ENCODE results near the gene KCNIP1. TPM values are rescaled to one million over a fixed set of nuclear protein-coding genes. Genes with fewer than 3 reads are reported as not detected.

KCNIP1 gene
- total RNA-seq, 4 donors from 2014 or later, result 4.8 to 9.2 (median 7.3) TPM; not detected in 1

DNA sequence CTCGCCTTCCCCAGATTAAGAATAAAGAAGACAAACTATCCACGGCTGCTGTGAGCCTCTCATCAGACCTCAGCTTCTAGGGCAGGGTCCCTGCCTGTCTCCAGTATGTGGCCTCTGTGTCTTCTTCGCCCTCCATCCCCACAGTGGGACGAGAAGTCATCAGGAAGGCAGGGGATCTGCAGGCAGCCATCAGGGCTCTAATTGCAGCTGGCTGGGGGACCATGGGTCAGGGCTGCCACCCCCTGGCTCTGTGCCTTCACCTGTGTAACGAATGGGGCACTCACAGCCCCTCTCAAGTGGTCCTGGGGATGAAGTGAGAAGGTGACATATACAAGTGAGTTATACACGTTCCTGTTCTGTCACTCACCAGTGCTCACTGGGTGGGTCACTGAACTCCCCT is 139.8 kb downstream of the KCNIP1 start:
- Histone ChIP-seq H3K27ac (no peak overlapping the region), H3K4me3 (no peak overlapping the region), H3K9me3 (no peaks in the 10 kb centered on the region), H3K36me3 (no peaks in the 10 kb centered on the region), H3K27me3 (no peaks in the 10 kb centered on the region), H3K4me1 (peaks cover 0 to 3% (median 0%) of the 10 kb centered on the region in 4 donors)
- 81 to 84% methylated on average over 6 of the region's 6 CpGs for WGBS, 2 donors
- TF ChIP-seq EP300 (IDR thresholded peaks at IDR 0.05), result no peak
- no peak for TF ChIP-seq CTCF (IDR thresholded peaks at IDR 0.05)
- no peak for TF ChIP-seq POLR2A (IDR thresholded peaks at IDR 0.05)
- DNase-seq (ENCODE audit: low spot score in 2 of 2), result no peak

GRCh38 chr5:170644501-170644900 is 140.7 kb downstream of the KCNIP1 start:
- H3K27ac ChIP-seq, result no peak overlapping the region
- DNase-seq (ENCODE audit: low spot score in 2 of 2), result no peak
- TF ChIP-seq CTCF (IDR thresholded peaks at IDR 0.05), result no peak
- no peak for TF ChIP-seq POLR2A (IDR thresholded peaks at IDR 0.05)
- TF ChIP-seq EP300 (IDR thresholded peaks at IDR 0.05), result no peak
- H3K9me3 ChIP-seq, result no peaks in the 10 kb centered on the region
- H3K27me3 ChIP-seq, result no peaks in the 10 kb centered on the region
- H3K4me1 ChIP-seq, result no peaks in the 10 kb centered on the region
- H3K36me3 ChIP-seq, result no peaks in the 10 kb centered on the region
- no peak overlapping the region for H3K4me3 ChIP-seq

DNA sequence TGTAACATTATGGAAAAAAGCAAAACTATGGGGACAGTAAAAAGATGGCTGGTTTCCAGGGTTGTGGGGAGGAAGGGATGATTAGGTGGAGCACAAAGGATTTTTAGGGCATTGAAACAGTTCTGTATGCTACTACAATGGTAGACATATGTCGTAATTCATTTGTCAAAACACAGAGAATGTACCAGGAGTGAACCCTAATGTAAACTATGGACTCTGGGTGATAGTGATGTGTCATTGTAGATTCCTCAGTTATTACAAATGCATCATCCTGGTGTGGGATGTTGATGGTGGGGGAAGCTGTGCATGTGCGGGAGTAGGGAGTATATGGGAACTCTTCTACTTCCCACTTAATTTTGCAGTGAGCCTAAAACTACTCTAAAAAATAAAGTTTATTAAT is 144.7 kb downstream of the KCNIP1 start:
- no peaks in the 10 kb centered on the region for H3K27me3 ChIP-seq
- H3K4me1 ChIP-seq, result no peaks in the 10 kb centered on the region
- 88 to 94% methylated on average over 2 of the region's 2 CpGs for WGBS, 2 donors
- no peak for DNase-seq (ENCODE audit: low spot score in 2 of 2)
- no peaks in the 10 kb centered on the region for H3K36me3 ChIP-seq
- no peak overlapping the region for H3K27ac ChIP-seq
- H3K9me3 ChIP-seq, result no peaks in the 10 kb centered on the region
- TF ChIP-seq CTCF (IDR thresholded peaks at IDR 0.05) (no peak), POLR2A (IDR thresholded peaks at IDR 0.05) (no peak), EP300 (IDR thresholded peaks at IDR 0.05) (no peak)
- H3K4me3 ChIP-seq, result no peak overlapping the region

GRCh38 chr5:170650850-170651249 is 147.0 kb downstream of the KCNIP1 start:
- no peak overlapping the region for H3K4me3 ChIP-seq
- H3K9me3 ChIP-seq, result no peaks in the 10 kb centered on the region
- H3K36me3 ChIP-seq, result no peaks in the 10 kb centered on the region
- DNase-seq (ENCODE audit: low spot score in 2 of 2), result no peak
- TF ChIP-seq POLR2A (IDR thresholded peaks at IDR 0.05), result no peak
- 55 to 75% methylated on average over 2 of the region's 2 CpGs for WGBS, 2 donors
- no peaks in the 10 kb centered on the region for H3K4me1 ChIP-seq
- no peak overlapping the region for H3K27ac ChIP-seq
- no peaks in the 10 kb centered on the region for H3K27me3 ChIP-seq

GRCh38 chr5:170651604-170652277 is 147.9 kb downstream of the KCNIP1 start:
- H3K27ac ChIP-seq, result no peak overlapping the region
- H3K9me3 ChIP-seq, result no peaks in the 10 kb centered on the region
- no peaks in the 10 kb centered on the region for H3K4me1 ChIP-seq
- H3K27me3 ChIP-seq, result no peaks in the 10 kb centered on the region
- 75% methylated on average over 11 of the region's 11 CpGs for WGBS, 2 donors
- no peaks in the 10 kb centered on the region for H3K36me3 ChIP-seq
- TF ChIP-seq EP300 (IDR thresholded peaks at IDR 0.05) (no peak), CTCF (IDR thresholded peaks at IDR 0.05) (no peak), POLR2A (IDR thresholded peaks at IDR 0.05) (no peak)
- no peak overlapping the region for H3K4me3 ChIP-seq
- DNase-seq (ENCODE audit: low spot score in 2 of 2), result no peak

DNA sequence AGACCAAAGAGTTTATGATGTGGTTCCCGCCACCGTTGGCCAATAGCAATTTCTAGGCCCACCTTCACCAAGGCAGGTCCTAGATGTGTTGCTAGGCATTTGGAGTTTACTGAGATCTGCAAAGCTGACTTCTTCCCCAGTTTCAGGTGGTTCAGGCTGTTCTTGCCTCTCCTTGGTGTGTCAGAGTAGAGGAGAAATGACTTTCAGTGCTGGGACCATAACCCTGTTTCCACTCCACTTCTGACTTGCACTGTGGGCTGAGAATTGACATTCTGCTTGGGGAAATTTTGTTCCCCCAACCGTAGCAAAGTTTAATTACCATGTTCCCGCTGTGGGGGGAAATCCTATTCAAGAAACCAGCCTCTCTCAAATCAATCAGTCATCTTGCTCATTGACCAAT is 151.7 kb downstream of the KCNIP1 start:
- H3K4me3 ChIP-seq, result no peak overlapping the region
- H3K27ac ChIP-seq, result no peak overlapping the region
- no peaks in the 10 kb centered on the region for H3K27me3 ChIP-seq
- 84 to 88% methylated on average over 4 of the region's 4 CpGs for WGBS, 2 donors
- no peaks in the 10 kb centered on the region for H3K36me3 ChIP-seq
- H3K4me1 ChIP-seq, result no peaks in the 10 kb centered on the region
- DNase-seq (ENCODE audit: low spot score in 2 of 2), result no peak
- H3K9me3 ChIP-seq, result no peaks in the 10 kb centered on the region
- TF ChIP-seq POLR2A (IDR thresholded peaks at IDR 0.05) (no peak), EP300 (IDR thresholded peaks at IDR 0.05) (no peak), CTCF (IDR thresholded peaks at IDR 0.05) (no peak)

Data from tibial nerve (tissue), 4 donors.